CD4-positive, alpha-beta T cell treated with Interferon gamma for 1 hour (primary cell): ENCODE results near the gene GLRX5.

Source experiments
- DNase-seq: peaks from one replicate; pipeline ENCODE4 v3.0.0-alpha.2; 2020

Gene GLRX5

DNA sequence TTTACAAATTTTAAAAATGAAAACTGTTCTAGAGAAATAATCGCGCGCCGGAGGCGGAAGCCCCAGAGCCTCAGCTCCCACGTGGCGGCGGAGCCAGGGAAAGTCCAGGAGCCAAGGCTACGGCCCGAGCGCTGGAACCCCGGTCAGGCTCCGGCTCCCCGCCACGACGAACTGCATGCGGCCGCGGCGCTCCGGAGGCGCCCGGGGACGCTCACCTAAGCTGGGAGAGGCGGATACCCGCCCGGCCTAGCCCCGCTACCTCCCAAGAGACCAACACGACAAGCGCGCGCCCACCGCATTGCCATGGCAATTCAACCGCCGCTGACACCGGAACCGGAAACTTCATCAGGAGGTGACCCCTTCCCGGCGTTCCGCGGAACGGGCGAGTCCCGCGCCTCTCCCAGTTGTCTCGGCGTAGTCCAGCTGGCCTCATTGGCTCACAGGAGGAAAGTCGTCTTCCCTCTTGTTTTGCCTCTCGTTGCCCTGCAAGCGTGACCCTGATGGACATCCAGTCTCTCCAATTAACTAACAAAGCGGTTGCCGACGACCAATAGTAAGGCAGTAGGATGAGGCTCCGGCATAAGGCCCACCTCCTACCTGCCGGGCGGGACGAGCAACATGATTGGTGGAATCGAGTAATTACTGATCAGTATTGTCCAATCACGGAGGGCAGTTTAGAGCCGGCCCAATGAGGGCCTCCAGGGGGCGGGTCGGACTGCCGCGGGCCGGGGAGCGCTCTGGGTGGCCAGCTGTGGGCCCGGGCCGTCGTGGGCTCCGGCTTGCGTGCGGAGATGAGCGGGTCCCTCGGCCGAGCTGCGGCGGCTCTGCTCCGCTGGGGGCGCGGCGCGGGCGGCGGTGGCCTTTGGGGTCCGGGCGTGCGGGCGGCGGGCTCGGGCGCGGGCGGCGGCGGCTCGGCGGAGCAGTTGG, at the start of gene GLRX5:
TSS of gene GLRX5 (plus strand) at position 752 of the 927 bp plus-strand sequence. CDS start at position 792, 40 bp downstream.
- peak; percentile 99 for DNase-seq

DNA sequence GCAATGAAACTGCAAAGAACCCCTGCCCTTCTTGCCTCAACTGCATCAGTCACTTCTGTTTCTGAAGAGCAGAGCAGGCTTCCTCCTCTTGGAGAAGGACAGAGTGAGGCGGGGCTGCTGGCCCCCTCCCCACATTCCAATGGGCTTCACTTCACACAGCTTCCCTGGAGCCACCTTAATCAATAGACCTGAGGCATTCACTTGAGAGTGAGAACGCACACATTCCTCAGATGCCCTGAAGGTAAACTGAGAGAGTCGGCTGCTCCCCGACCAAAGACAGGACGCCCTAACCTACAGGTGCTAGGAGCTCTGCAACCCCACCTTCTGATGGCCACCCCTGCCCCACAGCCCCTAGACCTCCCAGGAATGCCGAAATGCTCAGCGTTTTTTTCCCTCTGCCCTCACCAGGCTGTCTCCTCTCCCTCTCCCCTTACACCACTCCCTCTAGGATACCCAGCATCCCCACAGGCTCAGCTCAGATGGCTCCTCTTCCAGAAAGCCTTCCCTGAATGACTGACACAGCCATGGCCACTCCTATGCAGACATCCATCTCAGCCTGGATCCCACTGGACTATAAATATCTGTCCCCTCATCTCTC, 49.5 kb upstream of the GLRX5 start:
- no peak for DNase-seq

GRCh38 chr14:95486875-95487668, 47.8 kb upstream of the GLRX5 start:
- DNase-seq: peak; percentile 42

GRCh38 chr14:95487669-95488084, 47.2 kb upstream of the GLRX5 start:
- no peak for DNase-seq

DNA sequence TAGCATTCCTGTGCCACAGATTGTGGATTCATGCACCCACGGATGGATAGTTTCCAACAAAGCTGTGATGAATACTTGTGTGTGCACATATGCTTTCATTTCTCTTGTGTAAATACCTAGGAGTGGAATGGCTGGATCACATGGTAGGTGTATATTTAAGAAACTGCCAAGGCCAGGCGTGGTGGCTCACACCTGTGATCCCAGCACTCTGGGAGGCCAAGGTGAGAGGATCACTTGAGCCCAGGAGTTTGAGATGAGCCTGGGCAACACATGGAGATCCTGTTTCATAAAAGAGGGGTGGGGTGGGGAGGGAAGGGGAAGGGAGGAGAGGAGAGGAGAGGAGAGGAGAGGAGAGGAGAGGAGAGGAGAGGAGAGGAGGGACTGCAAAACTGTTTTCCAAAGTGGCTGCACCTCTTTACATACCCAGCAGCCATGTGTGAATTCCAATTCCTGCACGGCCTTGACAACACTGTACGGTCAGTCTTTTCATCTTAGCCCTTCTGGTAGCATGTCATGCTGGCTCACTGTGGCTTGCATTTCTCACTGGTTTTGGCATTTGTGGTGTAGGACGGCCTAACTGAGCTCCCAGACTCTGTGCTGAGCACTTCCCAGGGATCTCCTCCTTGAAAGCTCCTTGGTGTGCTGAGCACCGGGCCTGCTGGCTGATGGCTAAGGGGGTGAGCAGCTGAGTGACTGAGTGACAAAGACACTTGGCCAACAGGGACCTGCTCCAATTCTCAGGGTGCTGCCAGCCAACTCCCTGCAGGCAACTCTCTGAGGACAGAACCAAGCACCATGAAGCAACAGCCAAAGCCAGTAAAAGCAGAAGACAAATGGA, 46.3 kb upstream of the GLRX5 start:
- DNase-seq: no peak

- no peak for DNase-seq
These were observed 45.4 kb upstream of the GLRX5 start for GRCh38 chr14:95489214-95490137.

GRCh38 chr14:95490138-95490509, 44.7 kb upstream of the GLRX5 start:
- DNase-seq: no peak

GRCh38 chr14:95490727-95491451, 44.0 kb upstream of the GLRX5 start:
- DNase-seq: no peak

GRCh38 chr14:95491936-95492608, 42.8 kb upstream of the GLRX5 start:
- no peak for DNase-seq

- no peak for DNase-seq
These were observed 41.3 kb upstream of the GLRX5 start for GRCh38 chr14:95493503-95493902.

DNA sequence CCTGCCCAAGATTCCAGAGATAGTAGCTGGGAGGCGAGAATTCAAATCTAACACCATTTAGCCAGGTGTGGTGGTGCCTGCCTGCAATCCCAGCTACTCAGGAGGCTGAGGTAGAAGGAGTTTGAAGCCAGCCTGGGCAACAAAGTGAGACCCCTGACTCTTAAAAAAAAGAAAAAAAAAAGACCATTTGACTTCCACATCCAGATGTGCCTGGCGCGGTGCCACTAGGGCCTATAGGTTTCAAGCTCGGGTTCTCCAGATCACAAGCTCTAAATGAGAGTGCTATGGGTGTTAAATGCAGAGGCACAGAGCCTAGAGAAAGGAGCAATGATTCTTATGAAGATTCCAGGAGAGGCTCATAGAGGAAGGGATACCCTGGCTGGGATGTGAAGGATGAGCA, 40.9 kb upstream of the GLRX5 start:
- no peak for DNase-seq

DNA sequence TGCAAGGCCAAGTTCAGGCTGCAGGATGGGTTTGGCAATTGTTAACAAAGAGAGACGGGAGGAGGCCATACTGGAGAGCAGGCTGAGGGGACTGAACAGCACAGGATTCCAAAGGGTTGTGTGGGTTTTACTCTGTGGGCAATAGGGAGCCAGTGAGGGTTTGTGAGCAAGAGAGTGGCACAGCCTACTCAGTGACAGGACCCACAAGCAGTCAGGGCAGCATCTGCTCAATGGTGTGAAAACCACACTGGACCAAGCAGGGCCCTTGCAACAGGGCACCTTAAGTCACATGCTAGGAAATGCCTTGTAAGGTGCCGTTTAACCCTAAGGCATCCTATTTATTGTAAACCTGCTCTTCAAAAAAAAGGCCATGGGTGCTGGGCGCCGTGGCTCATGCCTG, 40.4 kb upstream of the GLRX5 start:
- DNase-seq: no peak

DNA sequence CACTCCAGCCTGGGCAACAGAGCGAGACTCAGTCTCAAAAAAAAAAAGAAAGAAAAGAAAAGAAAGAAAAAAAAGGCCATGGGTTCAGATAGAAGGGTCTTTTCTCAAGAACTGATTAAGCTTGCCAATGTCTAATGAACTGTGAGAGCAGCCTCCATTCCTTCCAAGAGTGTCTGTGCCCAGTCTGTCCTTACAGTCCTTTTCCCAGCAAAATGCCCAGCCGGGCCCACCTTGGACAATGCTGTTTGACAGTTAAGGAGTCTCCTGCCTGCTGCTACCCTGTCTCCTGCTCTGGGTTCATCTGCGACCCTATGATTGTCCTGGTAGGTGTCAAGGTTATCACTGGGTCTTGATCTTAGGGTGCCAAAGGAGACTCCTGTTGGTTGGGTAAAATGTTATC, 39.8 kb upstream of the GLRX5 start:
- DNase-seq: no peak

DNA sequence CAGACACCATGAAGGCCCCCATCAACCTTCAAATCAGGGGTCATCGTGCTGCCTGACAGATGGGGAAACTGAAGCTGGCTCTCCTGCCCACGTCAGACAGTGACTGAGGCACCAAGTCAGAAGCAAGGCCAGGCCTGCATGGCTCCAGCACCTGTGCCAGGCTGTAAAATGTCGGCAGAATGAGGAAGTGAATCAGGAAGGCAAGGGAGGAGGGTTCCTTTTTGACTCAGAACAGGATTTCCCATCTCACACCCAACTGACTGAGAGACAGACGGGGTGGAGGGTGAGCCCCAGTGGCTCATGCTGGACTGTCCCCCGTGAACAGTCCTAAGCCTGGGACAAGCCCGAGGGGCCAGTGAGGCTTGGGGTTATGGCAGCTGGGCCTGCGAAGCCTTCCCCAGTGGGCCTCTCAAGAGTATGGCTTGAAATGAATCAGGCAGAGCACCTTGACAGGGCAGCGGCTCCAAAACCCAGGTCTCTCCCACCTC, 39.3 kb upstream of the GLRX5 start:
- DNase-seq: peak; percentile 64

- DNase-seq: no peak
These were observed 38.7 kb upstream of the GLRX5 start for GRCh38 chr14:95496111-95496681.

GRCh38 chr14:95496690-95497259, 38.1 kb upstream of the GLRX5 start:
- no peak for DNase-seq

DNA sequence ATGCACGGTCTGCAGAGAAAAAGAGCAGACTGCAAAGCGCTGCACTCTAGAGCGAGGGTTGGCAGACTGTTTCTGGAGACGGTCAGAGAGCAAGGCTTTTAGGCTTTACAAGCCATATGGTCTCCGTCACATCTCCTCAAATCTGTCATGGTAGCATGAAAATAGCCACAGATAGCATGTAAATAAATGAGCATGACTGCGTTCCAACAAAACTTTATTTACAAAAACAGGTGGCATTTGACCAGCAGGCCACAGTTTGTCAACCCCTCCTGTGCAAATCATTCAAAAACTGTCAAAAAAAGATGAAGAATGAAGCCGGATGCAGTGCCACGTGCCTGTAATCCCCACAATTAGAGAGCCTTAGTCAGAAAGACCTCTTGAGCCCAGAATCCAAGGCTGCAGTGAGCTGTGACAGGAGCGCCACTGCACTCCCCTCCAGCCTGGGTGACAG, 37.3 kb upstream of the GLRX5 start:
- no peak for DNase-seq

DNA sequence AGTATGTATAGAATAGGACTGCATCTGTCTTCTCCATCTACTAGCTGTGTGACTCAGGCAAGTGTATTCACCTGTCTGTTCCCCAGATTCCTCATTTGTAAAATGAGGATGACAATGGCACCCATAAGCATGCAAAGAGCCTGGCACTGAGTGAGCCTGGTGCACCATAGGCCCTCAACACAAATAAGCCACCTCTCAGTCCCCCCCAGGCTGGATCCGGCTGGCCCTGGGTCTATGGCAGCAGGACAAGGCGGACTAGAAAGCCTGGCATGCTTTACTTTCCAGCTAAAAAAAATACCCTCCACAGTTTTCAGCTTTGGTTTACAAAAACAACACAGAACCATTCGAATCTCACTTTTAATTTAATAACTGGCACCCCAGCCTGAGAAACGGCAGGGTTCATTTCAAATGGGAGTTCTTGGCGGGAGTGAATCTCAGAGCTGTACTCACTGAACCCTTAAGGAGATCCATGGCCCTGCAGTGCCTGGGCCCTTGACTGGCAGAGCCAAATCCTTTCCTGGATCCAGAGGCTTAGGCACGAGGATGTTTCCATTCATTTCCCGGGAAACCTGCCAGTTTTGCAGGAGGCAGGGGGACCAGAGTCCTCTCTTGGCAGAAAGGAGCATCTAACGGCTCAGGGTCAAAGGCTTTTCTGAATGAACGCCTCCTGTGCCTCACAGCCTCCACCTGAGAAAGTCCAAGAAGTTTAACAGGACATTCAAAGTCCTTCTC, 36.1 kb upstream of the GLRX5 start:
- no peak for DNase-seq
